HCT116 (cell line): ENCODE data around the gene HDAC7. TPM values are rescaled to one million over a fixed set of nuclear protein-coding genes. Genes with fewer than 3 reads are reported as not detected.

Source experiments
- ATAC-seq: fragments of 200-7000 bp; cut with Tn5 transposase; 2 replicates; pipeline ENCODE4 v1.9.1; 2020; ENCODE audit warnings: mild to moderate bottlenecking, moderate library complexity
- BruUV-seq: library from RNA; stranded (reverse); fragments of 400-500 nt; replicated peaks from 2 replicates; lab custom pipeline; 2021; lab: Mats Ljungman, UMichigan
- CTCF ChIA-PET: fragments of 300-600 bp; sonication (Branson Sonifier 250); formaldehyde crosslinking; loops from one replicate; lab custom pipeline; 2021; ENCODE audit warnings: antibody characterized with exemption; lab: Charles Lee
- POLR2A ChIA-PET: fragments of 300-600, 350-600 bp; sonication (Branson Sonifier 250); formaldehyde crosslinking; loops from one replicate; lab custom pipeline; 2021; ENCODE audit warnings: antibody characterized with exemption; lab: Charles Lee
- RAD21 ChIA-PET, 2 experiments: fragments of 300-600 bp; sonication (Branson Sonifier 250); formaldehyde crosslinking; loops; one replicate each; lab custom pipeline; 2023; ENCODE audit warnings: low total read pairs in 2 of 2; ENCODE audit not compliant: uncharacterized antibody in 2 of 2, unreplicated experiment in 2 of 2, low non-redundant PET in 1 of 2; lab: Charles Lee
- DNase-seq: peaks from one replicate; pipeline ENCODE4 v3.0.0-alpha.2; 2010; ENCODE audit warnings: low read depth, low spot score
- H2AFZ ChIP-seq: fragments of 200-600 bp; shearing (Covaris generic), sonication (generic); 2 replicates; pipeline ENCODE4 v1.6.1; 2017; ENCODE audit warnings: low read depth, mixed run types, mixed read lengths, antibody characterized with exemption, low read length; ENCODE audit not compliant: poor library complexity, severe bottlenecking
- H3K27ac ChIP-seq: 2 replicates; pipeline ENCODE4 v1.5.1; 2012; ENCODE audit warnings: low read depth, low read length
- H3K27me3 ChIP-seq: fragments of 200-600 bp; sonication (generic); 2 replicates; pipeline ENCODE4 v1.6.1; 2016; ENCODE audit warnings: mixed run types, low read length, mixed read lengths; ENCODE audit not compliant: insufficient read depth
- H3K36me3 ChIP-seq, 2 experiments: fragments of 200-500 bp in 1 of 2; fragments of 200-600 bp in 1 of 2; sonication (Bioruptor generic) in 1 of 2; sonication (generic) in 1 of 2; 2 replicates each; pipeline versions ENCODE4 v1.5.1 to v1.6.1; 2014 to 2016; ENCODE audit warnings: low read length in 2 of 2, inconsistent platforms in 1 of 2, mixed read lengths in 1 of 2, mixed run types in 1 of 2; ENCODE audit not compliant: insufficient read depth in 2 of 2, control insufficient read depth in 1 of 2
- H3K4me1 ChIP-seq, 2 experiments: fragments of 200-600 bp in 1 of 2; sonication (generic) in 1 of 2; 2 replicates each; pipeline versions ENCODE4 v1.5.1 to v1.6.1; 2012 to 2017; ENCODE audit warnings: low read length in 2 of 2, inconsistent platforms in 1 of 2, mild to moderate bottlenecking in 1 of 2, mixed read lengths in 1 of 2, mixed run types in 1 of 2, moderate library complexity in 1 of 2; ENCODE audit not compliant: insufficient read depth in 2 of 2, control insufficient read depth in 1 of 2
- H3K4me2 ChIP-seq: fragments of 200-600 bp; sonication (generic); 2 replicates; pipeline ENCODE4 v1.6.1; 2017; ENCODE audit warnings: mixed run types, low read length, mixed read lengths
- H3K4me3 ChIP-seq, 2 experiments: fragments of 200-600 bp in 1 of 2; sonication (generic) in 1 of 2; replicated peaks in 1 of 2; 2 replicates each; pipeline ENCODE4 v1.5.1; 2011 to 2016; ENCODE audit warnings: low read length in 2 of 2, control low read depth in 1 of 2, low read depth in 1 of 2, mild to moderate bottlenecking in 1 of 2, mixed read lengths in 1 of 2, mixed run types in 1 of 2
- H3K79me2 ChIP-seq: fragments of 200-600 bp; sonication (generic); 2 replicates; pipeline ENCODE4 v1.6.1; 2017; ENCODE audit warnings: mild to moderate bottlenecking, mixed run types, low read length, moderate library complexity, mixed read lengths; ENCODE audit not compliant: insufficient read depth
- H3K9ac ChIP-seq: fragments of 200-600 bp; sonication (generic); 2 replicates; pipeline ENCODE4 v1.6.1; 2016; ENCODE audit warnings: low read length, mixed read lengths
- H3K9me2 ChIP-seq: fragments of 200-600 bp; sonication (generic), shearing (Covaris generic); 2 replicates; pipeline ENCODE4 v1.6.1; 2017; ENCODE audit warnings: mixed run types, mild to moderate bottlenecking, moderate library complexity; ENCODE audit not compliant: insufficient read depth
- H3K9me3 ChIP-seq, 2 experiments: fragments of 200-500 bp in 1 of 2; fragments of 200-600 bp in 1 of 2; sonication (Bioruptor generic) in 1 of 2; sonication (generic) in 1 of 2; 2 replicates each; pipeline ENCODE4 v1.6.1; 2014 to 2017; ENCODE audit warnings: low read length in 2 of 2, mixed read lengths in 2 of 2, inconsistent platforms in 1 of 2, low read depth in 1 of 2, mild to moderate bottlenecking in 1 of 2, mixed run types in 1 of 2, moderate library complexity in 1 of 2; ENCODE audit not compliant: control insufficient read depth in 1 of 2, insufficient read depth in 1 of 2
- H4K20me1 ChIP-seq: fragments of 200-600 bp; sonication (generic), shearing (Covaris generic); 2 replicates; pipeline ENCODE4 v1.6.1; 2017; ENCODE audit warnings: mixed run types, mild to moderate bottlenecking, moderate library complexity; ENCODE audit not compliant: insufficient read depth
- CBX3 ChIP-seq: IDR thresholded peaks from 2 replicates; pipeline ENCODE4 v1.6.1; 2012; ENCODE audit warnings: low read depth
- CEBPB ChIP-seq: IDR thresholded peaks from 2 replicates; pipeline ENCODE4 v1.6.1; 2012; ENCODE audit warnings: low read depth
- CTCF ChIP-seq, 3 experiments: fragments of 200-600 bp in 1 of 3; sonication (generic) in 1 of 3; IDR thresholded peaks in 2 of 3; conservative IDR thresholded peaks in 1 of 3; 2 replicates each; pipeline ENCODE4 v1.5.1; 2012 to 2017; ENCODE audit warnings: low read depth in 2 of 3, low read length in 2 of 3, antibody characterized with exemption in 1 of 3, borderline replicate concordance in 1 of 3, control low read depth in 1 of 3, mild to moderate bottlenecking in 1 of 3, mixed read lengths in 1 of 3, mixed run types in 1 of 3, moderate library complexity in 1 of 3; ENCODE audit not compliant: insufficient read depth in 1 of 3
- EGR1 ChIP-seq: IDR thresholded peaks from 2 replicates; pipeline ENCODE4 v1.6.1; 2012; ENCODE audit warnings: low read depth
- ELF1 ChIP-seq: IDR thresholded peaks from 2 replicates; pipeline ENCODE4 v1.6.1; 2012; ENCODE audit warnings: low read depth, borderline replicate concordance
- EZH2 ChIP-seq: fragments of 200-600 bp; sonication (generic); IDR thresholded peaks from 2 replicates; pipeline ENCODE4 v1.6.1; 2017; ENCODE audit warnings: antibody characterized with exemption, mixed run types
- EZH2phosphoT487 ChIP-seq: fragments of 200-600 bp; IDR thresholded peaks from 2 replicates; pipeline ENCODE4 v1.6.1; 2018; ENCODE audit warnings: antibody characterized with exemption, borderline replicate concordance
- FOSL1 ChIP-seq: IDR thresholded peaks from 2 replicates; pipeline ENCODE4 v1.6.1; 2012; ENCODE audit warnings: low read depth
- JUND ChIP-seq: IDR thresholded peaks from 2 replicates; pipeline ENCODE4 v1.6.1; 2012
- MAX ChIP-seq: IDR thresholded peaks from 2 replicates; pipeline ENCODE4 v1.6.1; 2012
- POLR2AphosphoS5 ChIP-seq: IDR thresholded peaks from 2 replicates; pipeline ENCODE4 v1.6.1; 2011; ENCODE audit warnings: mild to moderate bottlenecking, low read depth, low read length, moderate library complexity
- SIN3A ChIP-seq: IDR thresholded peaks from 2 replicates; pipeline ENCODE4 v1.6.1; 2012; ENCODE audit warnings: low read depth
- YY1 ChIP-seq: IDR thresholded peaks from 2 replicates; pipeline ENCODE4 v1.6.1; 2011; ENCODE audit warnings: low read length, low read depth, moderate library complexity, mild to moderate bottlenecking; ENCODE audit not compliant: insufficient replicate concordance; ENCODE audit errors: extremely low read depth
- ZFX ChIP-seq: fragments of 450-650 bp; IDR thresholded peaks from 2 replicates; pipeline ENCODE4 v1.6.1; 2017
- ZNF274 ChIP-seq: fragments of 200-500 bp; sonication (Bioruptor generic); IDR thresholded peaks from 2 replicates; pipeline ENCODE4 v1.6.1; 2014; ENCODE audit warnings: mild to moderate bottlenecking, low read depth, low read length, inconsistent platforms
- intact Hi-C: fragments of 100-400 bp; cut with micrococcal nuclease; formaldehyde crosslinking; loops from 2 replicates; pipeline ENCODE4 v1.10.0; 2022
- total RNA-seq: library from RNA; stranded (reverse); gene quantifications from one replicate; pipeline ENCODE4 v1.2.1, GENCODE V29; 2021; ENCODE audit not compliant: unreplicated experiment
- TF ChIP-seq, protein P1 (sequence below): IDR thresholded peaks from 2 replicates; pipeline ENCODE4 v1.6.1; 2011; ENCODE audit warnings: mild to moderate bottlenecking, low read length, moderate library complexity; ENCODE audit not compliant: insufficient replicate concordance; ENCODE audit errors: extremely low read depth

Gene HDAC7
- total RNA-seq, 1 experiment from 2014 or later: 38.1 TPM

- TF ChIP-seq, protein P1, sequence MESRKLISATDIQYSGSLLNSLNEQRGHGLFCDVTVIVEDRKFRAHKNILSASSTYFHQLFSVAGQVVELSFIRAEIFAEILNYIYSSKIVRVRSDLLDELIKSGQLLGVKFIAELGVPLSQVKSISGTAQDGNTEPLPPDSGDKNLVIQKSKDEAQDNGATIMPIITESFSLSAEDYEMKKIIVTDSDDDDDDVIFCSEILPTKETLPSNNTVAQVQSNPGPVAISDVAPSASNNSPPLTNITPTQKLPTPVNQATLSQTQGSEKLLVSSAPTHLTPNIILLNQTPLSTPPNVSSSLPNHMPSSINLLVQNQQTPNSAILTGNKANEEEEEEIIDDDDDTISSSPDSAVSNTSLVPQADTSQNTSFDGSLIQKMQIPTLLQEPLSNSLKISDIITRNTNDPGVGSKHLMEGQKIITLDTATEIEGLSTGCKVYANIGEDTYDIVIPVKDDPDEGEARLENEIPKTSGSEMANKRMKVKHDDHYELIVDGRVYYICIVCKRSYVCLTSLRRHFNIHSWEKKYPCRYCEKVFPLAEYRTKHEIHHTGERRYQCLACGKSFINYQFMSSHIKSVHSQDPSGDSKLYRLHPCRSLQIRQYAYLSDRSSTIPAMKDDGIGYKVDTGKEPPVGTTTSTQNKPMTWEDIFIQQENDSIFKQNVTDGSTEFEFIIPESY: no peak
- no peak for TF ChIP-seq CEBPB
- TF ChIP-seq, all 23 proteins: peak for 0
Observed at GRCh38 chr12:47757840-47758583, 61.7 kb downstream of the HDAC7 start (continued).

- no TSS peak for BruUV-seq
- Histone ChIP-seq H3K79me2 (no peaks in the 10 kb centered on the region), H3K27me3 (no peaks in the 10 kb centered on the region), H3K9me2 (no peaks in the 10 kb centered on the region), H3K36me3 (no peaks in the 10 kb centered on the region), H3K9me3 (no peaks in the 10 kb centered on the region), H3K4me2 (no peak overlapping the region), H4K20me1 (no peaks in the 10 kb centered on the region), H3K4me3 (no peak overlapping the region), H3K27ac (no peak overlapping the region), H3K4me1 (peaks cover 43 to 52% of the 10 kb centered on the region in 2 experiments), H3K9ac (no peak overlapping the region), H2AFZ (no peak overlapping the region)
- RAD21 ChIA-PET: interaction anchor here in 1 of 2 experiments (0.9 kb wide), 1 partner anchor 14 kb away, joined by 3 read pairs; no protein-coding TSS in a partner anchor
- ATAC-seq (no peak), DNase-seq (no peak)
- CTCF ChIA-PET: interaction anchor here (2.4 to 9.1 kb wide), 3 partner anchors 10 to 81 kb away, joined by 10 to 75 read pairs (median 16); no protein-coding TSS in a partner anchor
- TF ChIP-seq MAX (no peak), EZH2phosphoT487 (no peak), CBX3 (no peak), ZFX (no peak), EZH2 (no peak), FOSL1 (no peak), SIN3A (no peak), POLR2AphosphoS5 (no peak), ELF1 (no peak), YY1 (no peak), EGR1 (no peak), ZNF274 (no peak), CTCF (IDR thresholded peaks at IDR 0.05 in 2 of 3, conservative IDR thresholded peaks at IDR 0.05 in 1 of 3; ENCODE audit: borderline replicate concordance in 1 of 3, insufficient read depth in 1 of 3, low read depth in 2 of 3, low read length in 2 of 3) (no peak), JUND (no peak)
- TF ChIP-seq, protein P1: no peak
- POLR2A ChIA-PET: no interaction called here
- intact Hi-C loops: no loop called here
Observed at GRCh38 chr12:47757364-47757839, 62.3 kb downstream of the HDAC7 start.
